GM03348 (cell line): Measurements from ENCODE around the gene AP4B1.

Experiments used
- DNase-seq: peaks from one replicate; pipeline ENCODE4 v3.0.0; 2012; ENCODE audit warnings: low spot score

The AP4B1 gene

DNA sequence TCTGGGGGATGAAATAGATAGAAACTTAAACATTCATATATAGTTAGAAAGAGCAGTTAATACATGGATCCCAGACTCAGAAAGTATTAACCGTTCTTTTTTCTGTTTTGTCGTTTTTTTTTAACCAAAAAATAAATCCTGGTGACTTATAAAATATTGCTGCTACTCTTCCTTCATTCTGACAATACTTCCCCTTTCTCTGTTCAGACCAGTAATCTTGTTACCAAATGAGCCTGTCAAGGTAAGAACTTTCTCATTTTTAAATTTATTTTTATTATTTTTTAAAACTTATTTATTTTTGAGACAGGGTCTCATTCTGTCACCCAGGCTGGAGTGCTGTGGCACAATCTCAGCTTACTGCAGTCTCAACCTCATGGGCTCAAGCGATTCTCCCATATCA, 46.8 kb downstream of the AP4B1 start:
- DNase-seq: no peak

DNA sequence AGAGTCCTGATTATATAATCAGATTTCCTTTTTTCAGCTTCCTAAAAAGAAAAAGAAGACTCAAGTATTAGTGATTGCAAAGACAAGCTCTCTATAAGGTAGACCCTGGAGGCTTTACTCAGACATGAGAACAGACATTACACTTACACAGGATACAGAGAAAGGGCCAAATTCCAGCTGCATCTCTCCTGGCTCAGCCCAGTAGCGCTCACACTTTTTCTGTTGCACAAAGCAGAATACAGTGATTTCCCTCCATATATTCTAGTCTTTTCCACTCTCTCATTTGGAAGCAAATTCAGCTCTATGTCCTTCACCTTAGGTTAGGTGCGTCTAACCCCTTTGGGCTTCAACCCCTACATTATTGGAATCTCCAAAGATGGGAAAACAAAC, 48.2 kb downstream of the AP4B1 start:
- DNase-seq: no peak

DNA sequence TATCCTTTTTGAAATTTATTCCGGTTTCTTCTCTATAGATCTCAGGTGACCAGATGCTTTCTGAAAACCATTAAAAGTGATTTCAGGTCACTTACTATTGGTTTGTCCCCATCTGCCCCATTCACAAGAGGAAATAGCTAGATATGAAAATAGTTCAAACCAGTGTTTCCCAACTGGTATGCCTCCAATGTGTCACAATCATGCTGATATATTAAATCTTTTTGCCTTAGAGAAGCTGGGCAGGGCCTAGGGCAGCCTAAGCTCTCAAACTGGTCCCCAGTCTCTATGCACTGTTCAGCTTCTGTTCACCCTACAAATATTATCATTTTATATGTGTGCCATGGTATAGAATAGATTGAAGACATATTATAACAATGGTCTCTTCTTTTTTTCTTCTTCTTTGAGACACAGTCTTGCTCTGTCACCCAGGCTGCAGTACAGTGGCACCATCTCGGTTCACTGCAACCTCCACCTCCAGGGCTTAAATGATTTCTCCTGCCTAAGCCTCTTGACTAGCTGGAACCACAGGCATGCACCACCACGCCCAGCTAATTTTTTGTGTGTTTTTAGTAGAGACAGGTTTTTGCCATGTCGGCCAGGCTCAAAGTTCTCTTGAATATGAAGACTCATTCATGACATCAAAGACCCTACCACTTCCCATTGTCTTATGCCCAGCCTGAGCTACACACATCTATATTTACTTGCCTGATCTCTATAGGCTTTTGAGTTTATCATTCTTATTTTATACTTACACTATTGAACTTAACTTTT, 48.8 kb downstream of the AP4B1 start:
- no peak for DNase-seq

DNA sequence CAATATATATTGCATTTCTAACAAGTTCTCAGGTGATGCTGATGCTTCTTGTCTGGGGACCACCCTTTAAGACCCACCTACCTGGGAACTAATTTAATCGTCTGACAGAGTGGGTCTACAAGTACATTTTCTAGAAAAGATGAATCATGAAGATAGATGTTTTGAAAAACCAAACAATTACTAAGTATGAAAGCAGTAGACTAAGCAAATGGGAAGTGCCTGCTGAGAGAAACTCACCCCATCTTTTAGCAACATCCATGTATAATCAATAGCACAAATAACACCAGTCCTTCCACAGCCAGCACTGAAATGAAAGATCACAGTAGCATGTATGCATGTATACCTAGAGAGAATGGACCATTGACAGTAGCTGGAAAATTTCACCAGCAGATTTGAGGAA, 50.4 kb downstream of the AP4B1 start:
- DNase-seq: no peak

DNA sequence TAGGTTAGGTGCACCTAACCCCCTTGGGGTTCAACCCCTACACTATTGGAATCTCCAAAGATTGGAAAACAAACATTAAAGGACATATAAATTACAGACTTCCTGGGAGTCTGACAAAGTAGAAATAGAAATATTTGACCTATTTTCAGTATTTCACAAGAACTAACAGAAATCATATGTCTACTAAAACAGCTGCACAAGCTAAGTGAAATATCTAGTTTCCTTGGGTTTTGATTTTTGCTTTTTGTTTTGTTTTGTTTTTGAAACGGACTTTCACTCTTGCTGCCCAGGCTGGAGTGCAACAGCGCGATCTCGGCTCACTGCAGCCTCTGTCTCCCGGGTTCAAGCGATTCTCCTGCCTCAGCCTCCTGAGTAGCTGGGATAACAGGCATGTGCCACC, 51.9 kb downstream of the AP4B1 start:
- DNase-seq: peak; percentile 7

DNA sequence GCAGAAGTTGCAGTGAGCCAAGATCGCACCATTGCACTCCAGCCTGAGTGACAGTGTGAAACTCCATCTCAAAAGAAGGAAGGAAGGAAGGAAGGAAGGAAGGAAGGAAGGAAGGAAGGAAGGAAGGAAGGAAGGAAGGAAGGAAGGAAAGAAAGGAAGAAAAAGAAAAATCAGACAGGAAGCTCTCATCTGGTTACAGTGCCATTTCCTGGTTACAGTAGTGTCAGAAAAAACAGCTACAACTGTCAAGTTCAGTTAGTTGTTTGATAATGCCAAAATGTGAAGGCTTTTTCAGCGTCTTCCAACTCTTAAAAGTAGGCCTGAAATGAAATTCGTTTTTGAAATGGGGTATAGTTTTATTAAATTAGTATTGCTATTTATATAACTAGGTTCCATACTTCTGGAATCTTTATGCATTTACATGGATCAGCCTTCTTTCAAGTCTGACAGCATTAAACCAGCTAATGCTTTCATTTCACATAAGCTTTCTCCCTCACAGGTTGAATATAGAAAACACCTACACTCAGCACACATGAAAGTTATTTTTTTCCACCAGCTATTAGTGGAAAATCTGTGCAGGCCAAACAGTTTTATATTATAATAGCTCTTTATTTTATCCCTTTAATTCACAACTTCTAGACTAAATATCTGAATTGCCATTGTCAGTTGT, 54.3 kb downstream of the AP4B1 start:
- DNase-seq: no peak

DNA sequence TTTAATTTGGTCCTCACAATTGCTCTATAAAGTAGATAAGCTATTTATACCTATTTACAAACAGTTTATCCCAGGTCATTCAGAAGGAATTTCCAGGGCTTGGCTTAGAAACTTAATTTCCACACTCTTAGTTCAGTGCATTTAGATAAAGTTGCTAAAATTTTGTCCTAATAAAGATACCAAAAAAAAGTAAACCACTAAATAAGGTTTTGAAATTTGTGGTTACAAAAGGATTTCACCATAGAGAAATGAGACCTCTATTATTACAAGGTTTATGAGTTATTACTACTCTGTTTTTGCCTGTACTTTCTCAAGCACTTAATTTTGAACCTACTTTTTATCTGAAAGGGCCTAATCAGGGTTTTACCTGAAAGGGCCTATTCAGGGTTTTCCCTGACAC, 55.5 kb downstream of the AP4B1 start:
- DNase-seq: peak; percentile 23

DNA sequence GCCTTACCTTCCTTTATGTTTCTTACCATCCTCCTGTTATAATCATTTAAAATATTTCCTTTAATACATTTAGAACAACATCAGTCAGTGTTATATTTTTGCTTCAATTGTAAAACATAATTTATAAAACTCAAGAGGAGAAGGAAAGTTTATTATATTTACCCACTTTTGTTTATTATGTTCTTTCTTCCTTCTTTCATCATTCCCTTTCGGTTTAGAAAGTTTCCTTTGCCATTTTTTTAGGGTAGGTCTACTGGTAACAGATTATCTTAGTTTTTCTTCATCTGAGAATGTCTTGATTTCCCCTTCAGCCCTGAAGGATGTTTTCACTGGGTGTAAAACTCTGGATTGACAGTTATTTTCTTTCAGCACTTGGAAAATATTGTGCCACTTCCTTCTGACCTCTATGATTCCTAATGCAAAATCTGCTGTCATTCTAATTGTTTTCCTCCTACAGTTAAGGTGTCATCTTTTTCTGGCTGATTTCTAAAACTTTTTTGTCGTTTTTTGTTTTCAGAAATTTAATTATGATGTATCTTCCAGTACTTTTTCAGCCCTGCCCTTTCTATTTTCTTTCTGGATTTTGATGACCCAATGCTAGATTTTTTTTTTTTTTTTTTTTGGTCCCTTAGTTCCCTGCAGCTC, 58.1 kb downstream of the AP4B1 start:
- DNase-seq: no peak
